Measurements from ENCODE around the gene SEL1L2.

SEL1L2 gene

GRCh38 chr20:13855613-13856012, 134.8 kb downstream of the SEL1L2 start:
- no peaks in the 10 kb centered on the region for H3K79me2 ChIP-seq (ENCODE audit: control insufficient read depth, insufficient read depth, low read length, unreplicated experiment)
- no peak overlapping the region for H3K4me3 ChIP-seq (ENCODE audit: low read depth, low read length)
- H3K36me3 ChIP-seq (ENCODE audit: insufficient read depth, low read length): no peaks in the 10 kb centered on the region
- no peak overlapping the region for H3K27ac ChIP-seq (ENCODE audit: low read depth, low read length)
- H3K4me1 ChIP-seq (ENCODE audit: control insufficient read depth, insufficient read depth, low read length, unreplicated experiment): no peaks in the 10 kb centered on the region
- no peak overlapping the region for H2AFZ ChIP-seq (ENCODE audit: low read length, unreplicated experiment)
- H3K27me3 ChIP-seq (ENCODE audit: insufficient read depth, low read length): peaks cover 20% of the 10 kb centered on the region

GRCh38 chr20:13852306-13852705, 138.1 kb downstream of the SEL1L2 start:
- H3K4me3 ChIP-seq (ENCODE audit: low read depth, low read length): no peak overlapping the region
- H3K27me3 ChIP-seq (ENCODE audit: insufficient read depth, low read length): peaks cover 30% of the 10 kb centered on the region
- no peaks in the 10 kb centered on the region for H3K36me3 ChIP-seq (ENCODE audit: insufficient read depth, low read length)
- H3K79me2 ChIP-seq (ENCODE audit: control insufficient read depth, insufficient read depth, low read length, unreplicated experiment): no peaks in the 10 kb centered on the region
- no peaks in the 10 kb centered on the region for H3K4me1 ChIP-seq (ENCODE audit: control insufficient read depth, insufficient read depth, low read length, unreplicated experiment)
- H3K27ac ChIP-seq (ENCODE audit: low read depth, low read length): no peak overlapping the region
- no peak overlapping the region for H2AFZ ChIP-seq (ENCODE audit: low read length, unreplicated experiment)

DNA sequence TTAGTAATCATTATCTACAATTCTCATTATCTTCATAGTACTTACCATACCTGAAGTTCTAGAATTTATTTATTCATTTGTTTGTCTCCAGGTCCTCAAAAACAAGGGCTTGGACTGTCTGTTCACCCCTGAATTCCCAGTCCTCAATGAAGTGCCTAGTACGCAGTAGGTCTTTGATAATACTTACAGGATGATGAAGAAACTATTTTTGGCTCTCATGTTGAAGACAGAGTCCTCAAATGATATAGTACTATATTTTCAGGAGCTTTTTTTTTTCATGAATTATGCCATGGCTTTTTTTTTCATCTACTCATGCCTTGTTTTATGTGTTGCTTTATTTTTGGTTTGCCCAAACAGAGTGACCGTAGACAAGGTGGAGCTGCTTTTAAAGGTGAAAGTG, 139.1 kb downstream of the SEL1L2 start:
- Histone ChIP-seq H3K4me1 (ENCODE audit: control insufficient read depth, insufficient read depth, low read length, unreplicated experiment) (no peaks in the 10 kb centered on the region), H3K4me3 (ENCODE audit: low read depth, low read length) (no peak overlapping the region), H2AFZ (ENCODE audit: low read length, unreplicated experiment) (no peak overlapping the region), H3K36me3 (ENCODE audit: insufficient read depth, low read length) (no peaks in the 10 kb centered on the region), H3K27me3 (ENCODE audit: insufficient read depth, low read length) (peaks cover 28% of the 10 kb centered on the region), H3K27ac (ENCODE audit: low read depth, low read length) (no peak overlapping the region), H3K79me2 (ENCODE audit: control insufficient read depth, insufficient read depth, low read length, unreplicated experiment) (no peaks in the 10 kb centered on the region)

DNA sequence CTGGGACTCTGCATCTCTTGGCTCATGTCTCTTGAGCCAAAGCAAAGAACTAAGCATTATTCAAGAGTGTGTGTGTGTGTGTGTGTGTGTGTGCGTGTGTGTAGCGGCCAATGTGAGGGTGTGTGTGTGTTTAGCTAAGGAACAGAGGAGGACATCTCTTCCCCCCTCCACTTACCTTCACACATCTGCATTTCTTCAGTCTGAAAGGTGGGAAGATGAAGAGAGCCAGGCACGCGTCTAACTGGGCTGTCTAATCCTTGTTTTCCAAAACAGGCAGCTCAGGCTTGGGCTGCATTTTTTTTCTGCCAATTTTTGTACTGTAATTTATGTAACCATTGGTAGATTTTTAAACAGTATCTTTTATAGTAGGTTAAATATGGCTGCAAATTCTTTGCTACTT, 146.1 kb downstream of the SEL1L2 start:
- Histone ChIP-seq H3K4me3 (ENCODE audit: low read depth, low read length) (no peak overlapping the region), H3K27ac (ENCODE audit: low read depth, low read length) (no peak overlapping the region), H3K36me3 (ENCODE audit: insufficient read depth, low read length) (no peaks in the 10 kb centered on the region), H3K27me3 (ENCODE audit: insufficient read depth, low read length) (peaks cover 19% of the 10 kb centered on the region), H3K79me2 (ENCODE audit: control insufficient read depth, insufficient read depth, low read length, unreplicated experiment) (no peaks in the 10 kb centered on the region), H3K4me1 (ENCODE audit: control insufficient read depth, insufficient read depth, low read length, unreplicated experiment) (no peaks in the 10 kb centered on the region), H2AFZ (ENCODE audit: low read length, unreplicated experiment) (no peak overlapping the region)

DNA sequence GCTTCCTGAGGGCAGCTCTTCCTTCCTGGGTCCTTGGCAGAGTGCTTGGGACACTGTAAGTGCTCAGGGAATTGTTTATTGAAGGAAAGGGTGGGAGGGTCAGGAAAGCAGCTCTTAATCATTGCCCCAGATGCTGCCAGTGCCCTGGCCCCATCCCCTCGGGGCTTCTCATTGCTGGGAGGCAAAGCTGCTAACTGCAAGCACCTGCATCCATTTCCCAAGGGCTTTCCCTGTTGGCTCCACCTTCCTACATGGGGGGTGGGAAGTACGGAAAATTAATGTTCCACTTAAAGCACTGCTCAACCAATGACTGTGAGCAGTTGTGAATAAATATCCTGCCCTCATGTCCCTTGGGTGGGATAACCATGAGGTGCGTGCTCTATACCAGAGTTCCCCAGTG, 149.2 kb downstream of the SEL1L2 start:
- Histone ChIP-seq H3K4me1 (ENCODE audit: control insufficient read depth, insufficient read depth, low read length, unreplicated experiment) (no peaks in the 10 kb centered on the region), H3K36me3 (ENCODE audit: insufficient read depth, low read length) (no peaks in the 10 kb centered on the region), H2AFZ (ENCODE audit: low read length, unreplicated experiment) (no peak overlapping the region), H3K4me3 (ENCODE audit: low read depth, low read length) (no peak overlapping the region), H3K79me2 (ENCODE audit: control insufficient read depth, insufficient read depth, low read length, unreplicated experiment) (no peaks in the 10 kb centered on the region), H3K27me3 (ENCODE audit: insufficient read depth, low read length) (peaks cover 19% of the 10 kb centered on the region), H3K27ac (ENCODE audit: low read depth, low read length) (no peak overlapping the region)

DNA sequence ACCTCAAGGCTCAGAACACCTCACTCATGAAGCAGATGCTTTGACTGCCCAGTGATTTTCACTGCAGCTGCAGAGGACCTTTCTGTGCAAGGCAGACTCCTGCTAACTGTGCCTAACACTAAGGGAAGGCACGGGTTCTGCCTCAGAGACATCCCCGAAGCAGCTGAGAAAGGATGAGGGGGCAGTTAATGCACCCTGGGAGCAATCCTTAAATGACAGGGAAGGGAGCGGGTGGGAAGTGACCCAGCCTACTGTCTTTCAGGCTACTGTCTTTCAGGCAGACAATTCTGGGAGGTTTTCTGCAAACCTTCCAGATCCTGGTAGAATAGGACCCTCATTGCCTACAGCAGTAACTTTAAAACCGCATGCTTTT, 150.3 kb downstream of the SEL1L2 start:
- H3K4me3 ChIP-seq (ENCODE audit: low read depth, low read length): no peak overlapping the region
- H3K27me3 ChIP-seq (ENCODE audit: insufficient read depth, low read length): peaks cover 20% of the 10 kb centered on the region
- H3K27ac ChIP-seq (ENCODE audit: low read depth, low read length): no peak overlapping the region
- H3K4me1 ChIP-seq (ENCODE audit: control insufficient read depth, insufficient read depth, low read length, unreplicated experiment): no peaks in the 10 kb centered on the region
- H2AFZ ChIP-seq (ENCODE audit: low read length, unreplicated experiment): no peak overlapping the region
- H3K36me3 ChIP-seq (ENCODE audit: insufficient read depth, low read length): no peaks in the 10 kb centered on the region
- no peaks in the 10 kb centered on the region for H3K79me2 ChIP-seq (ENCODE audit: control insufficient read depth, insufficient read depth, low read length, unreplicated experiment)

GRCh38 chr20:13839421-13840092, 150.9 kb downstream of the SEL1L2 start:
- H2AFZ ChIP-seq (ENCODE audit: low read length, unreplicated experiment): no peak overlapping the region
- no peaks in the 10 kb centered on the region for H3K79me2 ChIP-seq (ENCODE audit: control insufficient read depth, insufficient read depth, low read length, unreplicated experiment)
- no peak overlapping the region for H3K27ac ChIP-seq (ENCODE audit: low read depth, low read length)
- no peak overlapping the region for H3K4me3 ChIP-seq (ENCODE audit: low read depth, low read length)
- H3K36me3 ChIP-seq (ENCODE audit: insufficient read depth, low read length): no peaks in the 10 kb centered on the region
- H3K4me1 ChIP-seq (ENCODE audit: control insufficient read depth, insufficient read depth, low read length, unreplicated experiment): no peaks in the 10 kb centered on the region
- H3K27me3 ChIP-seq (ENCODE audit: insufficient read depth, low read length): peaks cover 20% of the 10 kb centered on the region

- H3K4me3 ChIP-seq (ENCODE audit: low read depth, low read length): no peak overlapping the region
Observed at GRCh38 chr20:13838664-13839063, 151.8 kb downstream of the SEL1L2 start.

GRCh38 chr20:13831476-13831875, 158.9 kb downstream of the SEL1L2 start:
- Histone ChIP-seq H3K36me3 (ENCODE audit: insufficient read depth, low read length) (no peaks in the 10 kb centered on the region), H3K4me1 (ENCODE audit: control insufficient read depth, insufficient read depth, low read length, unreplicated experiment) (no peaks in the 10 kb centered on the region), H2AFZ (ENCODE audit: low read length, unreplicated experiment) (no peak overlapping the region), H3K79me2 (ENCODE audit: control insufficient read depth, insufficient read depth, low read length, unreplicated experiment) (no peaks in the 10 kb centered on the region), H3K27me3 (ENCODE audit: insufficient read depth, low read length) (peaks cover 5% of the 10 kb centered on the region; the same call in 1 of the 2 replicates), H3K27ac (ENCODE audit: low read depth, low read length) (no peak overlapping the region), H3K4me3 (ENCODE audit: low read depth, low read length) (no peak overlapping the region)

More at GRCh38 chr20:13838664-13839063, 151.8 kb downstream of the SEL1L2 start:
- Histone ChIP-seq H3K27me3 (ENCODE audit: insufficient read depth, low read length) (peaks cover 20% of the 10 kb centered on the region), H3K79me2 (ENCODE audit: control insufficient read depth, insufficient read depth, low read length, unreplicated experiment) (no peaks in the 10 kb centered on the region), H3K36me3 (ENCODE audit: insufficient read depth, low read length) (no peaks in the 10 kb centered on the region), H3K4me1 (ENCODE audit: control insufficient read depth, insufficient read depth, low read length, unreplicated experiment) (no peaks in the 10 kb centered on the region), H2AFZ (ENCODE audit: low read length, unreplicated experiment) (no peak overlapping the region), H3K27ac (ENCODE audit: low read depth, low read length) (no peak overlapping the region)

- H3K27me3 ChIP-seq (ENCODE audit: insufficient read depth, low read length): no peaks in the 10 kb centered on the region
- H3K36me3 ChIP-seq (ENCODE audit: insufficient read depth, low read length): no peaks in the 10 kb centered on the region
- no peak overlapping the region for H2AFZ ChIP-seq (ENCODE audit: low read length, unreplicated experiment)
- no peaks in the 10 kb centered on the region for H3K4me1 ChIP-seq (ENCODE audit: control insufficient read depth, insufficient read depth, low read length, unreplicated experiment)
- H3K79me2 ChIP-seq (ENCODE audit: control insufficient read depth, insufficient read depth, low read length, unreplicated experiment): no peaks in the 10 kb centered on the region
- H3K27ac ChIP-seq (ENCODE audit: low read depth, low read length): no peak overlapping the region
- H3K4me3 ChIP-seq (ENCODE audit: low read depth, low read length): no peak overlapping the region
Observed at GRCh38 chr20:13825465-13825864, 164.9 kb downstream of the SEL1L2 start.

DNA sequence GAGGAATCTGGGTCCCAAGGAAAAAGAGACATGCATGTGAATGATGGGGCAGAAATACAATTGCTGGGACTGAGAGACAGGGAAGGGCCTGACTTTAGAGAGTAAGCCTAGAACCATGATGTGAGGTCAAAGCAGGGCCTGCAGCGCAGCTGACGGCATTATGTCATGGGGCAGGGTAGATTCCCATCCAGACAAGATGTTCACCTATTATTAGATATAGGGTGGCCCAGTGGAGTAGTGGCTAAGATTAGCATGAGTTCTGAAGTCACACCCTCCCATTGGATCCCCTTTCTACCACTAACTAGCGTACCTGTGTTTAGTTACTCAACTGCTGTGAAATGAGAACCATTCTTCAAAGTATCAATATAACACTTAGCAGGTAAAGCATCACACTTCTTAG, 166.0 kb downstream of the SEL1L2 start:
- no peaks in the 10 kb centered on the region for H3K27me3 ChIP-seq (ENCODE audit: insufficient read depth, low read length)
- no peaks in the 10 kb centered on the region for H3K36me3 ChIP-seq (ENCODE audit: insufficient read depth, low read length)
- no peaks in the 10 kb centered on the region for H3K4me1 ChIP-seq (ENCODE audit: control insufficient read depth, insufficient read depth, low read length, unreplicated experiment)
- no peak overlapping the region for H2AFZ ChIP-seq (ENCODE audit: low read length, unreplicated experiment)
- no peak overlapping the region for H3K4me3 ChIP-seq (ENCODE audit: low read depth, low read length)
- H3K27ac ChIP-seq (ENCODE audit: low read depth, low read length): no peak overlapping the region
- no peaks in the 10 kb centered on the region for H3K79me2 ChIP-seq (ENCODE audit: control insufficient read depth, insufficient read depth, low read length, unreplicated experiment)

All from ACC112 (cell line).